ENCODE measurements around the gene GBX1. TPM values are rescaled to one million over a fixed set of nuclear protein-coding genes. Genes with fewer than 3 reads are reported as not detected.

Gene GBX1
- polyA plus RNA-seq, 1 donor from 2014 or later: not detected

GRCh38 chr7:151174246-151175046, 7.0 kb upstream of the GBX1 start:
- no peaks in the 10 kb centered on the region for H3K9me3 ChIP-seq (ENCODE audit: low read length)
- no peaks in the 10 kb centered on the region for H3K36me3 ChIP-seq (ENCODE audit: insufficient read depth, low read length)
- H2AFZ ChIP-seq (ENCODE audit: low read depth, low read length): no peak overlapping the region
- no peak overlapping the region for H3K4me2 ChIP-seq (ENCODE audit: low read length)
- no peak overlapping the region for H3K4me3 ChIP-seq (ENCODE audit: low read length)
- TF ChIP-seq TAF1 (IDR thresholded peaks at IDR 0.05; ENCODE audit: low read depth): no peak
- no peak for TF ChIP-seq EP300 (conservative IDR thresholded peaks at IDR 0.05; ENCODE audit: poor library complexity, severe bottlenecking)
- TF ChIP-seq RAD21 (conservative IDR thresholded peaks at IDR 0.05): no peak
- no peak for TF ChIP-seq REST (IDR thresholded peaks at IDR 0.05; ENCODE audit: borderline replicate concordance)
- no peak for TF ChIP-seq CTCF (IDR thresholded peaks at IDR 0.05; ENCODE audit: poor library complexity, severe bottlenecking)
- TF ChIP-seq EZH2 (IDR thresholded peaks at IDR 0.05; ENCODE audit: borderline replicate concordance, insufficient read depth, low read length, poor library complexity, severe bottlenecking): no peak
- TF ChIP-seq SMC3 (conservative IDR thresholded peaks at IDR 0.05; ENCODE audit: poor library complexity): no peak
- no peak for TF ChIP-seq POLR2AphosphoS5 (IDR thresholded peaks at IDR 0.05)
- TF ChIP-seq MXI1 (conservative IDR thresholded peaks at IDR 0.05; ENCODE audit: poor library complexity, severe bottlenecking): no peak
- H3K9me2 ChIP-seq (ENCODE audit: insufficient read depth, low read length): no peaks in the 10 kb centered on the region
- no peaks in the 10 kb centered on the region for H4K20me1 ChIP-seq (ENCODE audit: insufficient read depth)
- H3K9ac ChIP-seq (ENCODE audit: low read length): no peak overlapping the region
- H3K27me3 ChIP-seq (ENCODE audit: insufficient read depth, low read depth, low read length): peaks cover 13% of the 10 kb centered on the region
- H3K79me2 ChIP-seq (replicated peaks; ENCODE audit: insufficient read depth, low read length): no peaks in the 10 kb centered on the region
- no peaks in the 10 kb centered on the region for H3F3A ChIP-seq (ENCODE audit: insufficient read depth, low read length, poor library complexity, severe bottlenecking)
- H3K27ac ChIP-seq (ENCODE audit: low read length): no peak overlapping the region

- no peaks in the 10 kb centered on the region for H3K36me3 ChIP-seq (ENCODE audit: insufficient read depth, low read length)
- TF ChIP-seq EP300 (conservative IDR thresholded peaks at IDR 0.05; ENCODE audit: poor library complexity, severe bottlenecking) (no peak), EZH2 (IDR thresholded peaks at IDR 0.05; ENCODE audit: borderline replicate concordance, insufficient read depth, low read length, poor library complexity, severe bottlenecking) (no peak), REST (IDR thresholded peaks at IDR 0.05; ENCODE audit: borderline replicate concordance) (no peak)
- H3K9me2 ChIP-seq (ENCODE audit: insufficient read depth, low read length): no peaks in the 10 kb centered on the region
- no peak overlapping the region for H2AFZ ChIP-seq (ENCODE audit: low read depth, low read length)
- H4K20me1 ChIP-seq (ENCODE audit: insufficient read depth): no peaks in the 10 kb centered on the region
- no peaks in the 10 kb centered on the region for H3K79me2 ChIP-seq (replicated peaks; ENCODE audit: insufficient read depth, low read length)
- H3K27ac ChIP-seq (ENCODE audit: low read length): no peak overlapping the region
- peaks cover 21% of the 10 kb centered on the region for H3K27me3 ChIP-seq (ENCODE audit: insufficient read depth, low read depth, low read length)
- no peak overlapping the region for H3K9ac ChIP-seq (ENCODE audit: low read length)
- H3K9me3 ChIP-seq (ENCODE audit: low read length): no peaks in the 10 kb centered on the region
- H3K4me2 ChIP-seq (ENCODE audit: low read length): no peak overlapping the region
- H3F3A ChIP-seq (ENCODE audit: insufficient read depth, low read length, poor library complexity, severe bottlenecking): no peaks in the 10 kb centered on the region
- H3K4me3 ChIP-seq (ENCODE audit: low read length): no peak overlapping the region
Measured at GRCh38 chr7:151173386-151174245, 6.1 kb upstream of the GBX1 start.

Measured in neural cell (in vitro differentiated cells).